Esophagus squamous epithelium (tissue), 5 donors: ENCODE data around the gene ISOC2. TPM values are rescaled to one million over a fixed set of nuclear protein-coding genes. Genes with fewer than 3 reads are reported as not detected.
"Not testable (repeated sequence)": the region's sequence is repeated elsewhere in the genome, so short reads cannot be mapped to it uniquely, and the experiment has no call there.

Source experiments
- DNase-seq: peaks from one replicate; lab custom pipeline; 2025; lab: John Stamatoyannopoulos, UW
- H3K27ac ChIP-seq, 4 donors: fragments of 200-600 bp; sonication (generic); one replicate each; pipeline ENCODE4 v1.5.1; 2016 to 2019; ENCODE audit warnings: mild to moderate bottlenecking in 1 of 4
- H3K27me3 ChIP-seq, 4 donors: fragments of 200-600 bp; sonication (generic); 1 replicate in 3 of 4; 2 replicates in 1 of 4; pipeline versions ENCODE4 v1.5.1 to v1.6.0; 2017 to 2021; ENCODE audit warnings: antibody characterized with exemption in 1 of 4
- H3K36me3 ChIP-seq, 3 donors: fragments of 200-600 bp; sonication (generic); one replicate each; pipeline ENCODE4 v1.5.1; 2016 to 2019
- H3K4me1 ChIP-seq, 3 donors: fragments of 200-600 bp; sonication (generic); one replicate each; pipeline ENCODE4 v1.5.1; 2017 to 2019
- H3K4me3 ChIP-seq, 4 donors: fragments of 200-600 bp; sonication (generic); 1 replicate in 3 of 4; 2 replicates in 1 of 4; pipeline ENCODE4 v1.5.1; 2016 to 2019; ENCODE audit warnings: mild to moderate bottlenecking in 2 of 4, moderate library complexity in 1 of 4
- H3K9me3 ChIP-seq, 3 donors: fragments of 200-600 bp; sonication (generic); one replicate each; pipeline ENCODE4 v1.5.1; 2016 to 2019
- CTCF ChIP-seq, 6 experiments: fragments of 450-650 bp in 4 of 6; fragments of 200-600 bp in 2 of 6; sonication (generic) in 2 of 6; IDR thresholded peaks; one replicate each; pipeline ENCODE4 v1.5.1; 2016 to 2019; ENCODE audit warnings: antibody characterized with exemption in 6 of 6, mild to moderate bottlenecking in 4 of 6, moderate library complexity in 4 of 6
- POLR2A ChIP-seq, 4 donors: fragments of 450-650 bp; IDR thresholded peaks; one replicate each; pipeline ENCODE4 v1.6.1; 2017; ENCODE audit warnings: antibody characterized with exemption in 4 of 4, mild to moderate bottlenecking in 4 of 4, moderate library complexity in 3 of 4
- WGBS, 2 donors: methylation state at CpG; one replicate each; pipeline ENCODE4 v1.1.5; 2018; 5-methylcytosine and 5-hydroxymethylcytosine counted together
- intact Hi-C: fragments of 100-400 bp; cut with DNase I; formaldehyde crosslinking; loops from one replicate; pipeline ENCODE4 v1.15.0; 2022
- total RNA-seq, 4 donors: library from RNA; depleted of rRNA; stranded (reverse); fragments of >200 nt; gene quantifications; one replicate each; pipeline ENCODE4 v1.1.0, GENCODE V29; 2016
- donor health status: DM: yes; HTN: yes; CAD: no.

ISOC2 gene
- total RNA-seq, 4 donors from 2014 or later, result 60.5 to 98.1 (median 78.7) TPM

- no peaks in the 10 kb centered on the region for H3K36me3 ChIP-seq
- no peak overlapping the region for H3K4me3 ChIP-seq
- DNase-seq, result no peak
- WGBS, 2 donors, result 6 to 10% methylated on average over 4 to 7 of the region's 7 CpGs
- H3K27ac ChIP-seq, result no peak overlapping the region
- H3K9me3 ChIP-seq, result no peaks in the 10 kb centered on the region
- H3K4me1 ChIP-seq, result peaks cover 0 to 4% (median 0%) of the 10 kb centered on the region in 3 donors
- H3K27me3 ChIP-seq, result peaks cover 0 to 53% (median 0%) of the 10 kb centered on the region in 4 donors
- intact Hi-C loops, result loop anchor here (10.0 kb wide), 1 partner anchor 133 kb away; the partner anchor contains the start of genes BRSK1 and HSPBP1
- no peak for TF ChIP-seq POLR2A (IDR thresholded peaks at IDR 0.05)
- TF ChIP-seq CTCF (IDR thresholded peaks at IDR 0.05), result peak; percentile 46 to 80 (median 68)
Measured at GRCh38 chr19:55418185-55418584, 43.3 kb downstream of the ISOC2 start.

DNA sequence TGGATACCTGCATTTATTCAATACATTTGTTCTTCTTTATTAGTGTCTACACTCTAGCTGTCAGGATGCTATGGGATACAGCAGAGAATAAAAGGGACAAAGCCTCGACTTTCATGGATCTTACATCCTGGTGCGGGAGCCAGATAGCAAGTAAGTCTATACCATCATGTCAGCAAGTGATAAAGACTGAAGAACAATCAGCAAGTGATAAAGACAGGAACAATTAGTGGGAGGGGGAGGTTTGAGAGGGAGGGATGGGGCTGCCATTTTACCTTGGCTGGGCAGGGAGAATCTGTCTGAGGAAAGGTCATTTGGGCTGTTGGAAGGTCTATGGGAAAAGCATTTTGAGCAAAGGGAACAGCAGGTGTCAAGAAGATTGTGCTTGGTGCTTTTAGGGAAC, 51.3 kb downstream of the ISOC2 start:
- Histone ChIP-seq H3K27me3 (no peaks in the 10 kb centered on the region), H3K36me3 (peaks cover 0 to 10% (median 0%) of the 10 kb centered on the region in 3 donors), H3K27ac (no peak overlapping the region), H3K9me3 (no peaks in the 10 kb centered on the region), H3K4me3 (no peak overlapping the region), H3K4me1 (peaks cover 17 to 30% (median 18%) of the 10 kb centered on the region in 3 donors)
- no peak for DNase-seq
- TF ChIP-seq CTCF (IDR thresholded peaks at IDR 0.05), result no peak
- TF ChIP-seq POLR2A (IDR thresholded peaks at IDR 0.05), result no peak
- 85 to 100% methylated on average over 2 of the region's 2 CpGs for WGBS, 2 donors
- intact Hi-C loops, result loop anchor here (10.0 kb wide), 1 partner anchor 125 kb away; the partner anchor contains the start of genes BRSK1 and HSPBP1

DNA sequence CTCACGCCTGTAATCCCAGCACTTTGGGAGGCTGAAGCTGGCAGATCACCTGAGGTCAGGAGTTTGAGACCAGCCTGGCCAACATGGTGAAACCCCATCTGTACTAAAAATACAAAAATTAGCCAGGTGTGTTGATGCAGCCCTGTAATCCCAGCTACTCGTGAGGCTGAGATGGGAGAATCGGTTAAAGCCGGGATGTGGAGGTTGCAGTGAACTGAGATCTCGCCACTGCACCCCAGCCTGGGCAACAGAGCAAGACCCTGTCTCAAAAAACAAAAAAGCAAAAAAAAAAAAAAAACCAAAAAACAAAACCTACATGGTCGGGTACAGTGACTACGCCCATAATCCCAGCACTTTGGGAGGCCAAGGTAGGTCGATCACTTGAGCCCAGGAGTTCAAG, 52.3 kb downstream of the ISOC2 start:
- WGBS, 2 donors, result 91 to 96% methylated on average over 8 of the region's 8 CpGs
- intact Hi-C loops, H3K27me3 ChIP-seq, H3K9me3 ChIP-seq, H3K4me3 ChIP-seq, DNase-seq: not testable (repeated sequence)
- Histone ChIP-seq H3K27ac (peak overlapping the region in 1 of 4 donors; percentile 99), H3K4me1 (peaks cover 17 to 38% (median 18%) of the 10 kb centered on the region in 3 donors), H3K36me3 (peaks cover 0 to 20% (median 3%) of the 10 kb centered on the region in 3 donors)

DNA sequence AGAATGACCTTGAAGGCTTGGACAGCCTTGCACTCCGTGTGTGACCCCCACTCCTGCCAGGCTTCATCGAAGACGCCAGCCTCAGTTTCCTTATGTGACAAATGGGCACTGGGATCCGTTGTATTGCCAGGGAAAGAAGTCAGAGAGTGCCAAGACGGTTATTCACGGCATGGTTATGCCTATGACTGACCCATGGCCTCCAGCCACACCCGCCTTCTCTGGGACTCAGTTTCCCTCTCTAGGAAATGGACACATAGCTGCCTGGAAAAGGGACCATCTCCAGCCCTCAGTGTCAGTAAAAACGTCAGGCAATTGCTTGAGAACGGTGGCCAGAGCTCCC, 52.9 kb downstream of the ISOC2 start:
- H3K4me1 ChIP-seq, result peaks cover 17 to 44% (median 18%) of the 10 kb centered on the region in 3 donors
- H3K27me3 ChIP-seq, result no peaks in the 10 kb centered on the region
- WGBS, 2 donors, result 50 to 68% methylated on average over 7 to 8 of the region's 9 CpGs
- DNase-seq, result no peak
- TF ChIP-seq CTCF (IDR thresholded peaks at IDR 0.05), result no peak
- no peak for TF ChIP-seq POLR2A (IDR thresholded peaks at IDR 0.05)
- H3K9me3 ChIP-seq, result no peaks in the 10 kb centered on the region
- H3K36me3 ChIP-seq, result peaks cover 5 to 27% (median 7%) of the 10 kb centered on the region in 3 donors
- H3K4me3 ChIP-seq, result peak overlapping the region; percentile 85 to 100 (median 96)
- H3K27ac ChIP-seq, result peak overlapping the region; percentile 97 to 99 (median 99)
- intact Hi-C loops, result no loop called here

DNA sequence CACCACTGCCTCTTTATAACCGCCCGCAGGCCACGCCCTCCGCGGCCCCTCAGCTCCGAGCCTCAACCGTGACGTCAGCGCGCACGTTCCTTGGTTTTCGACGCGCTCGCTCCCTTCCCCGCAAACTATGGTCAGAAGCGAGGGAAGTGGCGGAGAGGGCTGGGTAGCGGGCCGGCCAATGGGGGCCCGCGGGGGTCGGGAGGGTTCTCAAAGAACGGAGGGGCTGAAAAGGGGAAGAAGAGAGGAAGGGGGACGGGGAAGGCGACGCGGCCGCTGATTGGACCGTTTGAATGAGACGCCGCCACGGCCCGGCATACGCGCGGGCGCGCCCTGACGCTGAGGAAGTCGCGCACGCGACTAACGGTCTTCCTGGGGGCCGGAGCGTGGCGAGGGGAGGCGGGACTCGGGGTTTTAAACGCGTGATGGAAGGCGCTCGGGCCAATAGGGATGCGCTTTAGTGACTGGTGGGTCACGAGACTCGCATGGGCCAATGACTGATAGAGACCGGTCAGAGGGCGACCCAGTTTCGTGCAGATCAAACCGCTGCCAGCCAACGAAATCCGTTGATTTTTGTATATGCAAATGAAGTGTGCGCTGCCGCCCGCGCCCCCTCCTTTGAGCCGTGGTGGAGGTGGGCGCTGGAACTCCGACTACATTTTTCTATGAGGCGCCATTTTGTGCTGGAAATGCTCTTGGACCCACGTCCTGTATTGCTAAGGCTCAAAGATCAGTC, 53.5 kb downstream of the ISOC2 start:
- peaks cover 17 to 50% (median 21%) of the 10 kb centered on the region in 3 donors for H3K4me1 ChIP-seq
- H3K27ac ChIP-seq, result peak overlapping the region; percentile 97 to 99 (median 99)
- peaks cover 7 to 32% (median 12%) of the 10 kb centered on the region in 3 donors for H3K36me3 ChIP-seq
- H3K27me3 ChIP-seq, result no peaks in the 10 kb centered on the region
- H3K4me3 ChIP-seq, result peak overlapping the region; percentile 85 to 100 (median 96)
- intact Hi-C loops, result no loop called here
- 0% methylated on average over 26 to 49 of the region's 72 CpGs for WGBS, 2 donors
- peak; percentile 97 for DNase-seq
- TF ChIP-seq CTCF (IDR thresholded peaks at IDR 0.05) (peak in 1 of 6 experiments; percentile 20), POLR2A (IDR thresholded peaks at IDR 0.05) (no peak)
- H3K9me3 ChIP-seq, result no peaks in the 10 kb centered on the region
